ENCODE results near the gene TBCD. TPM values are rescaled to one million over a fixed set of nuclear protein-coding genes. Genes with fewer than 3 reads are reported as not detected.
"Not testable (repeated sequence)": the region's sequence is repeated elsewhere in the genome, so short reads cannot be mapped to it uniquely, and the experiment has no call there.

Gene TBCD
- polyA plus RNA-seq, 1 experiment = 38.6 TPM

- CTCF ChIA-PET = no interaction called here
- no peak for DNase-seq (ENCODE audit: low read depth)
- TF ChIP-seq, protein P1, sequence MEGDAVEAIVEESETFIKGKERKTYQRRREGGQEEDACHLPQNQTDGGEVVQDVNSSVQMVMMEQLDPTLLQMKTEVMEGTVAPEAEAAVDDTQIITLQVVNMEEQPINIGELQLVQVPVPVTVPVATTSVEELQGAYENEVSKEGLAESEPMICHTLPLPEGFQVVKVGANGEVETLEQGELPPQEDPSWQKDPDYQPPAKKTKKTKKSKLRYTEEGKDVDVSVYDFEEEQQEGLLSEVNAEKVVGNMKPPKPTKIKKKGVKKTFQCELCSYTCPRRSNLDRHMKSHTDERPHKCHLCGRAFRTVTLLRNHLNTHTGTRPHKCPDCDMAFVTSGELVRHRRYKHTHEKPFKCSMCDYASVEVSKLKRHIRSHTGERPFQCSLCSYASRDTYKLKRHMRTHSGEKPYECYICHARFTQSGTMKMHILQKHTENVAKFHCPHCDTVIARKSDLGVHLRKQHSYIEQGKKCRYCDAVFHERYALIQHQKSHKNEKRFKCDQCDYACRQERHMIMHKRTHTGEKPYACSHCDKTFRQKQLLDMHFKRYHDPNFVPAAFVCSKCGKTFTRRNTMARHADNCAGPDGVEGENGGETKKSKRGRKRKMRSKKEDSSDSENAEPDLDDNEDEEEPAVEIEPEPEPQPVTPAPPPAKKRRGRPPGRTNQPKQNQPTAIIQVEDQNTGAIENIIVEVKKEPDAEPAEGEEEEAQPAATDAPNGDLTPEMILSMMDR (IDR thresholded peaks at IDR 0.05; ENCODE audit: insufficient read depth, low read depth, low read length) = no peak
- POLR2A ChIA-PET = no interaction called here
- Histone ChIP-seq H3K36me3 (ENCODE audit: control insufficient read depth, insufficient read depth, low read length) (no peaks in the 10 kb centered on the region), H3K4me3 (ENCODE audit: low read depth, low read length) (no peak overlapping the region), H3K27me3 (ENCODE audit: control insufficient read depth, insufficient read depth, low read length) (no peaks in the 10 kb centered on the region)
Observed at GRCh38 chr17:82980632-82981031, 228.8 kb downstream of the TBCD start.

DNA sequence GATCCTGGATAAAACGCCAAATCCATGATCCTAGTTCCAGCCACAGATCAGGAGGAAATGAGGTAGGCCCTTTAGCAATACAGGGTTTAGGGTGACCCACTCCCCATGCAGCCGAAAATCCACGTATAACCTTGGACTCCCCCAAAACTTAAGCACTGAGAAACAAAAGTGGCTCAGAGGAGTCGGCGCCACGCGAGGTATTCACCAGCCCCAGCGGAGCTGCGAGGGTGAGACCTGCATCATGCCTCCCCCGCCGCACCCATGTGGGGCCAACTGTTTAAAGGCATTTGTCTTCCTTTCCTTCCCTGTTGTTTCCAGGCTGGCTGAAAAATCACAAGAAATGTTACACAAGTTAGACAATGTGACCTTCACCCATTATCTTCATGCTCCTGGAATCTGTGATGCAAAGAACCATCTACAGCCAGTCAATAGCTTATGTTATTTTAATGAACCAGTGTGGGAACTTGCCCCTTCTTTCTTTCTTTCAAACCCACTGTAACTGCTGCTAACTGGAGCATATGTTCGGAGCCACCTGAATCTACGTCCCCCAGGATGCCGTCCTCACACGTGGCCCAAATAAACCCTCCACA, 229.4 kb downstream of the TBCD start:
- H3K27me3 ChIP-seq (ENCODE audit: control insufficient read depth, insufficient read depth, low read length) = no peaks in the 10 kb centered on the region
- CTCF ChIA-PET = no interaction called here
- TF ChIP-seq, protein P1 (IDR thresholded peaks at IDR 0.05; ENCODE audit: insufficient read depth, low read depth, low read length) = no peak
- H3K36me3 ChIP-seq (ENCODE audit: control insufficient read depth, insufficient read depth, low read length) = no peaks in the 10 kb centered on the region
- no peak for DNase-seq (ENCODE audit: low read depth)
- POLR2A ChIA-PET = no interaction called here
- H3K4me3 ChIP-seq (ENCODE audit: low read depth, low read length) = no peak overlapping the region

DNA sequence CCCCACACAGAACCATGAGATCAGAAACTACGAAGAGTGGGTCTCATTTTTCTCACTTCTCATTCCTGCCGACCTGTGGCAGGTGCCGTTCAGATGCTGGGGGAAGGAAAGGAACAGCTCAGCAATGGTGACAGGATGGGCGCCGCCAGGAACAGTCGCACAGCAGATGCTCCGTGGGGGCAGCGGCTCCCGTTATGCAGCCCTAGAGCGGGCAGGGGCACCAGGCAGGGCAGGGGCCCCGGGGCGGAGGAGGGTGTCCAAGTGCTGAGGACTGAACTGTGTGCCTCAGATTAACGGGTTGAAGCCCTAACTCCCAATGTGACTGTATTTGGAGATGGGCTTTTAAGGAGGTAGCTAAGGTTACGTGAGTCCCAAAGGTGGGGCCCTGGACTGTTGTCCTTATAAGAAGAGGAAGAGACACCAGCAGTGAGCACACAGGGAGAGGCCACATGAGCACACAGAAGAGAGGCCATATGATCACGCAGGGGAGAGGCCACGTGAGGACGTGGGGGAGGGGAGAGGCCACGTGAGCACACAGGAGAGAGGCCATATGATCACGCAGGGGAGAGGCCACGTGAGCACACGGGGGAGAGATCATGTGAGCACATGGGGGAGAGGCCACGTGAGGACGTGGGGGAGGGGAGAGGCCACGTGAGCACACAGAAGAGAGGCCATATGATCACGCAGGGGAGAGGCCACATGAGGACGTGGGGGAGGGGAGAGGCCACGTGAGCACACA, 231.8 kb downstream of the TBCD start:
- ChIA-PET POLR2A (no interaction called here), CTCF (no interaction called here)
- TF ChIP-seq, protein P1 (IDR thresholded peaks at IDR 0.05; ENCODE audit: insufficient read depth, low read depth, low read length) = no peak
- H3K27me3 ChIP-seq (ENCODE audit: control insufficient read depth, insufficient read depth, low read length) = no peaks in the 10 kb centered on the region
- no peak for DNase-seq (ENCODE audit: low read depth)
- H3K36me3 ChIP-seq (ENCODE audit: control insufficient read depth, insufficient read depth, low read length) = no peaks in the 10 kb centered on the region
- H3K4me3 ChIP-seq (ENCODE audit: low read depth, low read length) = no peak overlapping the region

- CTCF ChIA-PET; H3K27me3 ChIP-seq (ENCODE audit: control insufficient read depth, insufficient read depth, low read length); DNase-seq (ENCODE audit: low read depth); POLR2A ChIA-PET; H3K36me3 ChIP-seq (ENCODE audit: control insufficient read depth, insufficient read depth, low read length); H3K4me3 ChIP-seq (ENCODE audit: low read depth, low read length): not testable (repeated sequence)
Observed at GRCh38 chr17:82984249-82984617, 232.4 kb downstream of the TBCD start.

DNA sequence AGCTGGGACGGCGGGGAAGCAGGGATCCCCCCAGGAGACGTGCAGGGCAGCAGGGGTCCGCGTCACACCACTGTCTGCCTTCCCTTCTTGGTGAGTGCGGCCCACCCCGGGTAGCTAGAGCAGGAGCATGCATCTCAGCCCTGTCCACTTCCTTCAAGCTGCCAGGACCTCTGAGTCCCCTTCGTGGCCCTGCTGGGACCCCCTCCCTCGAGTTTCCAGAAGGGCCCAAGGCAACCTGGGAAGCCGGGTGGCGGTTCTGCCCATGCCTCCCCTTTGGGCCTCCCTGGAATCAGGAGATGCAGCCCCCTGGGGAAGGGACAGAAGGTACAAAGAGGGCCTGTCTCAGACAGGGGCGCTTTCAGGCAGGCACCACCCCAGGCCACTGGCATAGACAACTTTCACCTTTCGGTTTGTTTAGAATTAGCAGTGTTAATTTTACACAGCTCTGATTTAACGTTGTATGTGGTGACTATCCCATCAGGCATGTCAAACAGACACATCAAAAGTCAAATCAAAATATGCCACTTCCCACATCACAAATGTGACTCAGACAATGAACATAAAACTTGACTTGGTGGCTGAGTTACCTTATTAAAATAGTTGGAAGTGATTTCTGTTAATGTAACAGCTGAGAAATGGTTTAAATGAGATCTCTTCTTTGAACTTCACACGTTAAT, 233.0 kb downstream of the TBCD start:
- no peak overlapping the region for H3K4me3 ChIP-seq (ENCODE audit: low read depth, low read length)
- no peak for DNase-seq (ENCODE audit: low read depth)
- no peaks in the 10 kb centered on the region for H3K36me3 ChIP-seq (ENCODE audit: control insufficient read depth, insufficient read depth, low read length)
- H3K27me3 ChIP-seq (ENCODE audit: control insufficient read depth, insufficient read depth, low read length) = no peaks in the 10 kb centered on the region
- ChIA-PET CTCF (no interaction called here), POLR2A (no interaction called here)
- TF ChIP-seq, protein P1 (IDR thresholded peaks at IDR 0.05; ENCODE audit: insufficient read depth, low read depth, low read length) = no peak
